Measurements from ENCODE around the gene PTPRN2.
"Not testable (repeated sequence)": the region's sequence is repeated elsewhere in the genome, so short reads cannot be mapped to it uniquely, and the experiment has no call there.

Gene PTPRN2

GRCh38 chr7:158534598-158534997 lies 53.0 kb downstream of the PTPRN2 start:
- TF ChIP-seq ZFX (IDR thresholded peaks at IDR 0.05; ENCODE audit: borderline replicate concordance): no peak
- no peak for TF ChIP-seq CTCF (IDR thresholded peaks at IDR 0.05)
- no peak overlapping the region for H3K27ac ChIP-seq

GRCh38 chr7:158534134-158534515 lies 53.5 kb downstream of the PTPRN2 start:
- H3K27ac ChIP-seq: not testable (repeated sequence)

- TF ChIP-seq CTCF (IDR thresholded peaks at IDR 0.05) (no peak), ZFX (IDR thresholded peaks at IDR 0.05; ENCODE audit: borderline replicate concordance) (no peak)
- H3K27ac ChIP-seq: no peak overlapping the region
Measured at GRCh38 chr7:158533386-158534133, 54.1 kb downstream of the PTPRN2 start.

- TF ChIP-seq ZFX (IDR thresholded peaks at IDR 0.05; ENCODE audit: borderline replicate concordance): no peak
- no peak for TF ChIP-seq CTCF (IDR thresholded peaks at IDR 0.05)
- H3K27ac ChIP-seq: no peak overlapping the region
Measured at GRCh38 chr7:158532093-158532627, 55.5 kb downstream of the PTPRN2 start.

- TF ChIP-seq ZFX (IDR thresholded peaks at IDR 0.05; ENCODE audit: borderline replicate concordance): no peak
- TF ChIP-seq CTCF (IDR thresholded peaks at IDR 0.05): no peak
Measured at GRCh38 chr7:158531661-158532060, 56.0 kb downstream of the PTPRN2 start.

GRCh38 chr7:158530800-158531609 lies 56.6 kb downstream of the PTPRN2 start:
- TF ChIP-seq ZFX (IDR thresholded peaks at IDR 0.05; ENCODE audit: borderline replicate concordance) (no peak), CTCF (IDR thresholded peaks at IDR 0.05) (no peak)
- H3K27ac ChIP-seq: no peak overlapping the region

More at GRCh38 chr7:158531661-158532060, 56.0 kb downstream of the PTPRN2 start:
- H3K27ac ChIP-seq: no peak overlapping the region

GRCh38 chr7:158529181-158530096 lies 58.2 kb downstream of the PTPRN2 start:
- no peak for TF ChIP-seq CTCF (IDR thresholded peaks at IDR 0.05)
- TF ChIP-seq ZFX (IDR thresholded peaks at IDR 0.05; ENCODE audit: borderline replicate concordance): no peak
- H3K27ac ChIP-seq: no peak overlapping the region
